HG03354 (cell line): Measurements from ENCODE around the gene APOL2.

Source experiments
- ATAC-seq: cut with Tn5 transposase; IDR thresholded peaks from one replicate; pipeline ENCODE4 v1.9.1; 2021; ENCODE audit warnings: mild to moderate bottlenecking; ENCODE audit not compliant: unreplicated experiment, poor library complexity, severe bottlenecking

Gene APOL2

GRCh38 chr22:36182857-36183256, 56.5 kb downstream of the APOL2 start:
- ATAC-seq, result no peak

GRCh38 chr22:36182056-36182455, 57.3 kb downstream of the APOL2 start:
- no peak for ATAC-seq

- ATAC-seq, result no peak
Observed at GRCh38 chr22:36180928-36181327, 58.4 kb downstream of the APOL2 start.

- ATAC-seq, result no peak
Observed at GRCh38 chr22:36180038-36180880, 59.1 kb downstream of the APOL2 start.

GRCh38 chr22:36177160-36177559, 62.2 kb downstream of the APOL2 start:
- no peak for ATAC-seq
